ENCODE measurements around the gene SLIT1.

Gene SLIT1

GRCh38 chr10:96960872-96961271 is 224.9 kb downstream of the SLIT1 start:
- TF ChIP-seq POLR2A (IDR thresholded peaks at IDR 0.05; ENCODE audit: low read depth, low read length): no peak
- no peak for FAIRE-seq
- no peak for DNase-seq (ENCODE audit: insufficient read length)

- FAIRE-seq: no peak
- TF ChIP-seq POLR2A (IDR thresholded peaks at IDR 0.05; ENCODE audit: low read depth, low read length): no peak
- no peak for TF ChIP-seq POLR2AphosphoS5 (IDR thresholded peaks at IDR 0.05; ENCODE audit: low read depth, low read length)
- TF ChIP-seq TAF1 (IDR thresholded peaks at IDR 0.05; ENCODE audit: borderline replicate concordance, low read depth, low read length): no peak
- no peak for DNase-seq (ENCODE audit: insufficient read length)
Measured at GRCh38 chr10:96959733-96960132, 226.0 kb downstream of the SLIT1 start.

DNA sequence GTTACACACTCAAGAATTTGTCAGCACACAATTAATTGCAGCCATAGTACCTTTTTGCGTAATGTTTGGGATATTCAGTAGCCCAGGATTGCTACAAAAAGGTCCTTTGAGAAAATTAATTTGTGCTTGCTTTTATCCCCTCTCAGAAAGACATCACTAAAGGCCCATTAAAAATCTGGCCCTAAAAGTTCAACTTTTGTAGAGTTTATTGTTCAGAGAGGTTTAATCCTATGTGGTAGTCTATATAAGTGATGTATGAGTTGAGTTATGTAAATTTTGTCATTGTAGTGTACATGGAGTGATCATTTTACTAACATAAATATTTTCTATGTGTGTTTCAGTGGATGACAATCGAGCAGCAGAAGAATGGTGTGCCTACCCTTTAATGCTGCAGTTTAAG is 227.7 kb downstream of the SLIT1 start:
- FAIRE-seq (no peak), DNase-seq (ENCODE audit: insufficient read length) (no peak)
- TF ChIP-seq POLR2AphosphoS5 (IDR thresholded peaks at IDR 0.05; ENCODE audit: low read depth, low read length) (no peak), TAF1 (IDR thresholded peaks at IDR 0.05; ENCODE audit: borderline replicate concordance, low read depth, low read length) (no peak), POLR2A (IDR thresholded peaks at IDR 0.05; ENCODE audit: low read depth, low read length) (no peak)

DNA sequence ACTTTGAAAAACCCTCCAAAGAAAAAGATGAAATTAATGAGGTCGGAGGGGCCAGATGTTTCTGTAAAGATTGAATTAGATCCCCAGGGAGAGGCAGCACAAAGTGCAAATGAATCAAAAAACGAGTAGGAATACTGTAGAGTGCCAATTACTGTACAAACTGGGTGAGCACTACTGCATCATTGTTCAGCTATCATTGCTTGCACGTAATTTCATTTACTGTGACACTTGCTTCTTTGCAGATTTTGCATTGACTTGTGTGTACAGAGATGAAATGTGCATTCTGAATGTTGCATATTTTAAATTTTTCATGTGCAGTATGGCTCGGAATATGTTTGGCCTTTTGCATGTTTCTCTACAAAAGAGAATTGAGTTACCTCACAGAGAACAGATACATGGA is 230.0 kb downstream of the SLIT1 start:
- FAIRE-seq (no peak), DNase-seq (ENCODE audit: insufficient read length) (no peak)
- TF ChIP-seq POLR2A (IDR thresholded peaks at IDR 0.05; ENCODE audit: low read depth, low read length) (no peak), POLR2AphosphoS5 (IDR thresholded peaks at IDR 0.05; ENCODE audit: low read depth, low read length) (no peak), TAF1 (IDR thresholded peaks at IDR 0.05; ENCODE audit: borderline replicate concordance, low read depth, low read length) (no peak)

DNA sequence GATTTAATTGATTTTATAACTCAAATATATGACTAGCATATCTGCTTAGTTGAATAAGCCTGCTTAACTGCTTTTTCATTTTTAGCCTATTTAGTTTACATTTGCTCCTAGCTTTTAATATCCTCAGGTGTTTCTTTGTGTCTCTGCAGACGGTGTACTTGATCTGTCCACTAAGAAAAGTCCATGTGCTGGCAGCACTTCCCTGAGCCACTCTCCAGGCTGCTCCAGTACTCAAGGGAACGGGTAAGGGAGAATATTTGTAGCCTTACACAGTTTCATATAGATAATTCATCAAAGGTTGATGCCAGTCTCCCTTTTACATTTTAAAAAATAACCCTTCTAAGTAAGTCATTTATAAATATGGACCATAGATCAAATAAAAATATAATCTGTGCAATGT is 233.8 kb downstream of the SLIT1 start:
- DNase-seq (ENCODE audit: insufficient read length): no peak
- TF ChIP-seq POLR2A (IDR thresholded peaks at IDR 0.05; ENCODE audit: low read depth, low read length): no peak
- TF ChIP-seq TAF1 (IDR thresholded peaks at IDR 0.05; ENCODE audit: borderline replicate concordance, low read depth, low read length): no peak
- TF ChIP-seq POLR2AphosphoS5 (IDR thresholded peaks at IDR 0.05; ENCODE audit: low read depth, low read length): no peak
- no peak for FAIRE-seq

DNA sequence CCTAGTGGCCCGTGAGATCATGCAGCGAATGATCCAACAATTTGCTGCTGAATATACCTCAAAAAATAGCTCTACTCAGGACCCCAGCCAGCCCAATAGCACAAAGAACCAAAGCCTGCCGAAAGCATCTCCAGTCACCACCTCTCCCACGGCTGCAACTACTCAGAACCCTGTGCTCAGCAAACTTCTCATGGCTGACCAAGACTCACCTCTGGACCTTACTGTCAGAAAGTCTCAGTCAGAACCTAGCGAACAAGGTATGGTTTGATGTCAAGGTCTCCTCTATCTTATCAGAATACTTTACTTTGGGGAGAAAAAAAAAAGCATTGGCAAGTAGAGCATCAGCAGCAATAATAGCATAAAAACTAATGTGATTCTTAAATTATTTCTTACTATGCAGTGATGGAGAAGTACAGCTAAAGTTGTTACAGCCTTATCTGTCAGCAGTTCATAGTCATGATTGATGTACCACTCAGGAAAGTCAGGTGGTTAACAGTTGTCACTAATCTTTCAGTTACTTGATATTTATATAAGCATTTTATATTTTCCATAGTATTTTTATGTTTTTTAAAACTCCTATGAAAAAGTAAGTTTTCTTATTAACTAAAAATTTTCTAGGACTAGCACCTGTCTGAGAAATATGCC is 236.6 kb downstream of the SLIT1 start:
- FAIRE-seq (peak; percentile 77), DNase-seq (ENCODE audit: insufficient read length) (no peak)
- TF ChIP-seq POLR2AphosphoS5 (IDR thresholded peaks at IDR 0.05; ENCODE audit: low read depth, low read length) (no peak), TAF1 (IDR thresholded peaks at IDR 0.05; ENCODE audit: borderline replicate concordance, low read depth, low read length) (no peak), POLR2A (IDR thresholded peaks at IDR 0.05; ENCODE audit: low read depth, low read length) (no peak)

All from GM12892 (cell line).